Panc1 (cell line): ENCODE results near the gene SEPTIN5. TPM values are rescaled to one million over a fixed set of nuclear protein-coding genes. Genes with fewer than 3 reads are reported as not detected.

Experiments
- ATAC-seq: fragments of 200-7000 bp; cut with Tn5 transposase; 2 replicates; pipeline ENCODE4 v1.9.1; 2020; ENCODE audit warnings: mild to moderate bottlenecking, moderate library complexity
- BruUV-seq: library from RNA; stranded (reverse); fragments of 400-500 nt; replicated peaks from 2 replicates; lab custom pipeline; 2021; lab: Mats Ljungman, UMichigan
- CTCF ChIA-PET: fragments of 300-600 bp; sonication (Branson Sonifier 250); formaldehyde crosslinking; loops from one replicate; lab custom pipeline; 2022; ENCODE audit warnings: antibody characterized with exemption; lab: Charles Lee
- POLR2A ChIA-PET: fragments of 300-600 bp; sonication (Branson Sonifier 250); formaldehyde crosslinking; loops from one replicate; lab custom pipeline; 2022; ENCODE audit warnings: antibody characterized with exemption; lab: Charles Lee
- DNase-seq: peaks from one replicate; pipeline ENCODE4 v3.0.0-alpha.2; 2010; ENCODE audit warnings: low read depth, low spot score
- H3K27ac ChIP-seq: 2 replicates; pipeline ENCODE4 v1.5.1; 2011; ENCODE audit warnings: mild to moderate bottlenecking, low read length, inconsistent platforms
- H3K27me3 ChIP-seq: fragments of 200-500 bp; sonication (Bioruptor generic); 2 replicates; pipeline ENCODE4 v1.6.0; 2014; ENCODE audit warnings: low read length, inconsistent platforms; ENCODE audit not compliant: control insufficient read depth, insufficient read depth
- H3K36me3 ChIP-seq: fragments of 200-500 bp; sonication (Bioruptor generic); 2 replicates; pipeline ENCODE4 v1.5.1; 2014; ENCODE audit warnings: inconsistent platforms, mild to moderate bottlenecking, low read length, moderate library complexity; ENCODE audit not compliant: control insufficient read depth, insufficient read depth
- H3K4me1 ChIP-seq: 2 replicates; pipeline ENCODE4 v1.5.1; 2011; ENCODE audit warnings: inconsistent platforms, mild to moderate bottlenecking, low read length, moderate library complexity; ENCODE audit not compliant: control insufficient read depth, insufficient read depth
- H3K4me3 ChIP-seq, 2 experiments: 2 replicates each; pipeline ENCODE4 v1.5.1; 2011 to 2012; ENCODE audit warnings: low read depth in 2 of 2, low read length in 2 of 2, mild to moderate bottlenecking in 2 of 2, inconsistent platforms in 1 of 2, moderate library complexity in 1 of 2
- H3K9me3 ChIP-seq: fragments of 200-500 bp; sonication (Bioruptor generic); 2 replicates; pipeline ENCODE4 v1.5.1; 2014; ENCODE audit warnings: low read depth, mild to moderate bottlenecking, inconsistent platforms, low read length, moderate library complexity; ENCODE audit not compliant: control insufficient read depth, insufficient read depth
- CTCF ChIP-seq: fragments of 450-650 bp; IDR thresholded peaks from 2 replicates; pipeline ENCODE4 v1.5.1; 2017; ENCODE audit warnings: mild to moderate bottlenecking
- POLR2AphosphoS5 ChIP-seq: IDR thresholded peaks from 2 replicates; pipeline ENCODE4 v1.6.1; 2012; ENCODE audit warnings: mild to moderate bottlenecking, low read depth, low read length, moderate library complexity
- SIN3A ChIP-seq: IDR thresholded peaks from 2 replicates; pipeline ENCODE4 v1.6.1; 2012; ENCODE audit warnings: low read depth, mild to moderate bottlenecking, low read length, moderate library complexity, borderline replicate concordance; ENCODE audit not compliant: insufficient read depth
- TCF7L2 ChIP-seq: IDR thresholded peaks from 2 replicates; pipeline ENCODE4 v1.6.1; 2011; ENCODE audit warnings: mild to moderate bottlenecking, low read depth, low read length, inconsistent platforms
- in situ Hi-C: cut with HindIII; loops from 2 replicates; pipeline ENCODE4 v1.10.0; 2016; ENCODE audit warnings: low sequenced_read_pairs, low pct_unique_long_range_greater_than_20kb
- intact Hi-C: fragments of 100-400 bp; cut with micrococcal nuclease; formaldehyde crosslinking; loops from one replicate; pipeline ENCODE4 v1.10.0; 2022; ENCODE audit not compliant: unreplicated experiment
- total RNA-seq: library from RNA; stranded (reverse); gene quantifications from one replicate; pipeline ENCODE4 v1.2.1, GENCODE V29; 2021; ENCODE audit not compliant: unreplicated experiment
- TF ChIP-seq, protein P1 (sequence below), 2 experiments: IDR thresholded peaks; 2 replicates each; pipeline ENCODE4 v1.6.1; 2011 to 2012; ENCODE audit warnings: low read depth in 2 of 2, control low read depth in 1 of 2, low read length in 1 of 2, mild to moderate bottlenecking in 1 of 2, moderate library complexity in 1 of 2; ENCODE audit not compliant: insufficient read depth in 1 of 2

Gene SEPTIN5
- total RNA-seq, 1 experiment from 2014 or later: 17.2 TPM

GRCh38 chr22:19718456-19719049 is 4.2 kb downstream of the SEPTIN5 start:
- ChIA-PET POLR2A (no interaction called here), CTCF (no interaction called here)
- BruUV-seq: no TSS peak
- in situ Hi-C loops (no loop called here), intact Hi-C loops (no loop called here)
- Histone ChIP-seq H3K9me3 (no peaks in the 10 kb centered on the region), H3K4me3 (peak overlapping the region; percentile 46 to 49), H3K36me3 (no peaks in the 10 kb centered on the region), H3K27ac (0 out of 2 replicates have a peak overlapping the region, but pooled peaks have one; percentile 29), H3K27me3 (no peaks in the 10 kb centered on the region), H3K4me1 (0 out of 2 replicates have a peak, but pooled peaks cover 3% of the 10 kb centered on the region)
- TF ChIP-seq TCF7L2 (no peak), SIN3A (no peak)
- no peak for ATAC-seq
- DNase-seq: no peak

DNA sequence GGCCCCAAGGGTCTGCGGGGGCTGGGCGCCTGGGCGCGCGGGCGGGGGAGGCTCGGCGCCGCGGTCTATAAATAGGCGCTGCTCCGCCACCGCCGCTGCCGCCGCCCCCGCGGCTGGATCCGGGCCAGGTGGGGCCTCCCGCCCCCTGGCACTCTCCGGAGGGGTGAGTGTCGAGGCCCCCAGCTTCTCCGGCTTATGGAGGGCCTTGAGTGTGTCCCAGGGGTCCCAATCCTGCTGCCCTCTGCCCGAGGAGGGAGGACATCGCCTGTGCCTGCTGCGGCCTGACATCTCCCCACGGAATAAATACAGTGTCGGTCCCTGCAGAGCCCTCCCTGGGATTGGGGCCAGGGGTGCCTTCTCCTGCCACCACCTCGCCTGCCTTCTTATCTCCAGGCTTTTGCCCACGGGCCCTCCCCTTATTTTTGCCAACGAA is 4.8 kb downstream of the SEPTIN5 start:
- Histone ChIP-seq H3K36me3 (no peaks in the 10 kb centered on the region), H3K4me3 (peak overlapping the region in 1 of 2 experiments; percentile 46; a peak in 1 of 4 replicates), H3K27me3 (no peaks in the 10 kb centered on the region), H3K4me1 (0 out of 2 replicates have a peak, but pooled peaks cover 3% of the 10 kb centered on the region), H3K9me3 (no peaks in the 10 kb centered on the region), H3K27ac (no peak overlapping the region)
- in situ Hi-C loops: no loop called here
- no peak for TF ChIP-seq CTCF
- no peak for TF ChIP-seq POLR2AphosphoS5
- TF ChIP-seq, protein P1, sequence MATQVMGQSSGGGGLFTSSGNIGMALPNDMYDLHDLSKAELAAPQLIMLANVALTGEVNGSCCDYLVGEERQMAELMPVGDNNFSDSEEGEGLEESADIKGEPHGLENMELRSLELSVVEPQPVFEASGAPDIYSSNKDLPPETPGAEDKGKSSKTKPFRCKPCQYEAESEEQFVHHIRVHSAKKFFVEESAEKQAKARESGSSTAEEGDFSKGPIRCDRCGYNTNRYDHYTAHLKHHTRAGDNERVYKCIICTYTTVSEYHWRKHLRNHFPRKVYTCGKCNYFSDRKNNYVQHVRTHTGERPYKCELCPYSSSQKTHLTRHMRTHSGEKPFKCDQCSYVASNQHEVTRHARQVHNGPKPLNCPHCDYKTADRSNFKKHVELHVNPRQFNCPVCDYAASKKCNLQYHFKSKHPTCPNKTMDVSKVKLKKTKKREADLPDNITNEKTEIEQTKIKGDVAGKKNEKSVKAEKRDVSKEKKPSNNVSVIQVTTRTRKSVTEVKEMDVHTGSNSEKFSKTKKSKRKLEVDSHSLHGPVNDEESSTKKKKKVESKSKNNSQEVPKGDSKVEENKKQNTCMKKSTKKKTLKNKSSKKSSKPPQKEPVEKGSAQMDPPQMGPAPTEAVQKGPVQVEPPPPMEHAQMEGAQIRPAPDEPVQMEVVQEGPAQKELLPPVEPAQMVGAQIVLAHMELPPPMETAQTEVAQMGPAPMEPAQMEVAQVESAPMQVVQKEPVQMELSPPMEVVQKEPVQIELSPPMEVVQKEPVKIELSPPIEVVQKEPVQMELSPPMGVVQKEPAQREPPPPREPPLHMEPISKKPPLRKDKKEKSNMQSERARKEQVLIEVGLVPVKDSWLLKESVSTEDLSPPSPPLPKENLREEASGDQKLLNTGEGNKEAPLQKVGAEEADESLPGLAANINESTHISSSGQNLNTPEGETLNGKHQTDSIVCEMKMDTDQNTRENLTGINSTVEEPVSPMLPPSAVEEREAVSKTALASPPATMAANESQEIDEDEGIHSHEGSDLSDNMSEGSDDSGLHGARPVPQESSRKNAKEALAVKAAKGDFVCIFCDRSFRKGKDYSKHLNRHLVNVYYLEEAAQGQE (IDR thresholded peaks at IDR 0.05; ENCODE audit: insufficient read depth in 1 of 2, low read depth in 2 of 2, low read length in 1 of 2): no peak
- TF ChIP-seq SIN3A: no peak
- no peak for TF ChIP-seq TCF7L2
- CTCF ChIA-PET: no interaction called here
- POLR2A ChIA-PET: no interaction called here
- no peak for ATAC-seq
- no peak for DNase-seq
- intact Hi-C loops: no loop called here
- no TSS peak for BruUV-seq

GRCh38 chr22:19719488-19720021 is 5.3 kb downstream of the SEPTIN5 start:
- no TSS peak for BruUV-seq
- Histone ChIP-seq H3K4me1 (0 out of 2 replicates have a peak, but pooled peaks cover 3% of the 10 kb centered on the region), H3K36me3 (no peaks in the 10 kb centered on the region), H3K4me3 (no peak overlapping the region), H3K27ac (no peak overlapping the region), H3K9me3 (no peaks in the 10 kb centered on the region), H3K27me3 (no peaks in the 10 kb centered on the region)
- no peak for ATAC-seq
- no peak for DNase-seq
- ChIA-PET POLR2A (no interaction called here), CTCF (interaction anchor here (0.5 to 1.4 kb wide), 2 partner anchors 11 to 367 kb away, joined by 3 to 4 read pairs; no protein-coding TSS in a partner anchor)
- in situ Hi-C loops (no loop called here), intact Hi-C loops (no loop called here)
- no peak for TF ChIP-seq SIN3A
- TF ChIP-seq CTCF: no peak
- TF ChIP-seq, protein P1 (IDR thresholded peaks at IDR 0.05; ENCODE audit: insufficient read depth in 1 of 2, low read depth in 2 of 2, low read length in 1 of 2): no peak
- TF ChIP-seq POLR2AphosphoS5: no peak
- TF ChIP-seq TCF7L2: no peak
